ENCODE results near the gene RELN. TPM values are rescaled to one million over a fixed set of nuclear protein-coding genes. Genes with fewer than 3 reads are reported as not detected.

RELN gene
- total and polyA plus RNA-seq, 9 of the 15 experiments (the other 6 are each of a cell fraction or from before 2014, with no cell fraction given): 12.9 to 43.2 (median 18.1) TPM

DNA sequence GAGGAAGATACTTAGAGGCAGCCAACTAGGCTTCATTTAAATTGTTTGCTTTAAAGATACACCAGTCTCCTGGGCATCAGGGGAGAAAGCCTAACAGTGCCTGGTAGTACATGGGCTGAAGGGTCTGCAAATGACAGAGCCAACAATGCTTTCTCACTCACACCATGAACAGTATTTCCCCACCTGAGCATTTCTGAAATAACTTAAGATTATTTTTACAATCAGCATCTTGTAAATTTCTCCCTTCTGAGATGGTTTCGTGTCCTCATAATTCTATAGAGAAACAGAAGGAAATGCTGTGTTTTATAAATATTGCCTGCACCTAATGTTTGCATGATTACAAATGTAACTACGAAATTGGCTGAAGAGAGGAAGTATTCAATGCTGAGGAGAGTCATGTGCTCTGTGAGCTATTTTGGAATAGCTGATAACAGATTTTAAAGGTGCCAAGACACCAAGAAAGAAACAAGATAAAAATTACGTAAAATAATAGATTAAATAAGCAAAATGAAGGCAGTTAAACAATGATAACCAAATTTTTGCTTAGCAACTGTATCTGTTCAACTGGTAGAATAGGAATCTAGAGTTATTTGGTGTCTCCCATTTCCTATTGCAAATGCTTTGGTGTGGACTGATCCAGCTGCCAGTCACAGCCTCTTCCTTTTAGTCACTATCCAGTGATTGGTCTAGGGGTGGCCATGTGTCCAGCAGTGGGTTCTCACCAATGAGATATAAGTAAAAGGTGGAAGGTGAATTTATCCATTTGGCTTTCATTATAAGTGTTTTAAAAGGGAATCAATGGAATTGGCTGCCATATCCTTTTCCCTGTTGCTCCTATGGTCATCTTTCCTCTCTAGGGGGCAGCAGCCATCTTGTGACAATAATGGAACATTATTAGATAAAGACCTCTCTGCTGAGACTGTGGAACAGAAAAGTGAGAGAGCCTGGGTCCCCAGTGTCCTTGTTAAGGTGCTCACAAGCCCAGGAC is 375.5 kb downstream of the RELN start (continued):
- TF ChIP-seq SIN3B (IDR thresholded peaks at IDR 0.05; ENCODE audit: low read depth) (no peak), ZFP1 (CRISPR knock-in tag; IDR thresholded peaks at IDR 0.05) (no peak), HNRNPK (IDR thresholded peaks at IDR 0.05; ENCODE audit: low read depth, low read length, poor library complexity, severe bottlenecking) (no peak), POLR3A (IDR thresholded peaks at IDR 0.05; ENCODE audit: borderline replicate concordance, extremely low read depth, insufficient read depth, insufficient read length) (no peak), GTF2E2 (tag; IDR thresholded peaks at IDR 0.05) (peak; percentile 85), JUNB (CRISPR knock-in tag; conservative IDR thresholded peaks at IDR 0.05) (no peak), NCOR1 (IDR thresholded peaks at IDR 0.05) (no peak), ZNF212 (CRISPR knock-in tag; IDR thresholded peaks at IDR 0.05) (no peak), ARHGAP35 (IDR thresholded peaks at IDR 0.05; ENCODE audit: partially characterized antibody) (no peak), ETS2 (tag; IDR thresholded peaks at IDR 0.05; ENCODE audit: borderline replicate concordance, poor library complexity, severe bottlenecking) (no peak), SRSF1 (IDR thresholded peaks at IDR 0.05; ENCODE audit: low read depth, low read length) (no peak), ZBTB7A (IDR thresholded peaks at IDR 0.05; ENCODE audit: borderline replicate concordance, control insufficient read depth, low read depth, low read length) (no peak), ZNF696 (CRISPR knock-in tag; conservative IDR thresholded peaks at IDR 0.05) (no peak), CBX3 (IDR thresholded peaks at IDR 0.05; ENCODE audit: borderline replicate concordance in 1 of 2, low read length in 2 of 2) (no peak)
- TF ChIP-seq, protein P1, sequence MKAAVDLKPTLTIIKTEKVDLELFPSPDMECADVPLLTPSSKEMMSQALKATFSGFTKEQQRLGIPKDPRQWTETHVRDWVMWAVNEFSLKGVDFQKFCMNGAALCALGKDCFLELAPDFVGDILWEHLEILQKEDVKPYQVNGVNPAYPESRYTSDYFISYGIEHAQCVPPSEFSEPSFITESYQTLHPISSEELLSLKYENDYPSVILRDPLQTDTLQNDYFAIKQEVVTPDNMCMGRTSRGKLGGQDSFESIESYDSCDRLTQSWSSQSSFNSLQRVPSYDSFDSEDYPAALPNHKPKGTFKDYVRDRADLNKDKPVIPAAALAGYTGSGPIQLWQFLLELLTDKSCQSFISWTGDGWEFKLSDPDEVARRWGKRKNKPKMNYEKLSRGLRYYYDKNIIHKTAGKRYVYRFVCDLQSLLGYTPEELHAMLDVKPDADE (conservative IDR thresholded peaks at IDR 0.05; ENCODE audit: control insufficient read depth, low read depth, low read length): no peak
- TF ChIP-seq, protein P2, sequence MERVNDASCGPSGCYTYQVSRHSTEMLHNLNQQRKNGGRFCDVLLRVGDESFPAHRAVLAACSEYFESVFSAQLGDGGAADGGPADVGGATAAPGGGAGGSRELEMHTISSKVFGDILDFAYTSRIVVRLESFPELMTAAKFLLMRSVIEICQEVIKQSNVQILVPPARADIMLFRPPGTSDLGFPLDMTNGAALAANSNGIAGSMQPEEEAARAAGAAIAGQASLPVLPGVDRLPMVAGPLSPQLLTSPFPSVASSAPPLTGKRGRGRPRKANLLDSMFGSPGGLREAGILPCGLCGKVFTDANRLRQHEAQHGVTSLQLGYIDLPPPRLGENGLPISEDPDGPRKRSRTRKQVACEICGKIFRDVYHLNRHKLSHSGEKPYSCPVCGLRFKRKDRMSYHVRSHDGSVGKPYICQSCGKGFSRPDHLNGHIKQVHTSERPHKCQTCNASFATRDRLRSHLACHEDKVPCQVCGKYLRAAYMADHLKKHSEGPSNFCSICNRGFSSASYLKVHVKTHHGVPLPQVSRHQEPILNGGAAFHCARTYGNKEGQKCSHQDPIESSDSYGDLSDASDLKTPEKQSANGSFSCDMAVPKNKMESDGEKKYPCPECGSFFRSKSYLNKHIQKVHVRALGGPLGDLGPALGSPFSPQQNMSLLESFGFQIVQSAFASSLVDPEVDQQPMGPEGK (CRISPR knock-in tag; IDR thresholded peaks at IDR 0.05; ENCODE audit: borderline replicate concordance): no peak
- TF ChIP-seq, protein P3, sequence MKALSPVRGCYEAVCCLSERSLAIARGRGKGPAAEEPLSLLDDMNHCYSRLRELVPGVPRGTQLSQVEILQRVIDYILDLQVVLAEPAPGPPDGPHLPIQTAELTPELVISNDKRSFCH (CRISPR knock-in tag; IDR thresholded peaks at IDR 0.05): no peak
- TF ChIP-seq, protein P3 (tag; IDR thresholded peaks at IDR 0.05): 0 out of 2 replicates have a peak, but pooled peaks have one; percentile 56
- TF ChIP-seq, protein P4, sequence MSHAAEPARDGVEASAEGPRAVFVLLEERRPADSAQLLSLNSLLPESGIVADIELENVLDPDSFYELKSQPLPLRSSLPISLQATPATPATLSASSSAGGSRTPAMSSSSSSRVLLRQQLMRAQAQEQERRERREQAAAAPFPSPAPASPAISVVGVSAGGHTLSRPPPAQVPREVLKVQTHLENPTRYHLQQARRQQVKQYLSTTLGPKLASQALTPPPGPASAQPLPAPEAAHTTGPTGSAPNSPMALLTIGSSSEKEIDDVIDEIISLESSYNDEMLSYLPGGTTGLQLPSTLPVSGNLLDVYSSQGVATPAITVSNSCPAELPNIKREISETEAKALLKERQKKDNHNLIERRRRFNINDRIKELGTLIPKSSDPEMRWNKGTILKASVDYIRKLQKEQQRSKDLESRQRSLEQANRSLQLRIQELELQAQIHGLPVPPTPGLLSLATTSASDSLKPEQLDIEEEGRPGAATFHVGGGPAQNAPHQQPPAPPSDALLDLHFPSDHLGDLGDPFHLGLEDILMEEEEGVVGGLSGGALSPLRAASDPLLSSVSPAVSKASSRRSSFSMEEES (CRISPR knock-in tag; IDR thresholded peaks at IDR 0.05): no peak
